Stimulated activated CD4-positive, alpha-beta T cell treated with anti-CD3 and anti-CD28 coated beads, Interleukin-15, amount 100 ng/mL, for 1 hour (primary cell): ENCODE data around the gene BTG4.

Experiments
- DNase-seq, 2 donors: peaks; one replicate each; pipeline ENCODE4 v3.0.0-alpha.2; 2020; ENCODE audit warnings: low read depth in 1 of 2, low spot score in 1 of 2

BTG4 gene

DNA sequence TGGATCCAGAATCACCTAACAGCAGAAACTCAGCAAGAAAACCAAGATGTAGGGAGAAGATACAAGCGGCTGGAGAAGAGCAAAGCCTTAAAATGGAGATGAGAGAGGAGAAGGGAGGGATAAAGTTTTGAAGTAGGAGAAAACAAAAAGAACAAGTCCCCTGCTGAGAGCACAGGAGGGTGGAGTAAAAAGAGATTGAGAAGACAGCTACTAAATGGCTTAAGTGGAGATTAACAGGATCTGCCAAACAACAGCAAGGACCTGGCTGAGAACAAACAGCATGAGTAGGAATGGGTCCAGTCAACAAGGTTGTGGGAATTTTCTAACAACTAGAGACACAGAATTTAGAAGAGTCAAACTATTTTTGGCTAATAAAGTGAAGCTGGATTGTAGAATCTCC is 18.1 kb downstream of the BTG4 start:
- no peak for DNase-seq

DNA sequence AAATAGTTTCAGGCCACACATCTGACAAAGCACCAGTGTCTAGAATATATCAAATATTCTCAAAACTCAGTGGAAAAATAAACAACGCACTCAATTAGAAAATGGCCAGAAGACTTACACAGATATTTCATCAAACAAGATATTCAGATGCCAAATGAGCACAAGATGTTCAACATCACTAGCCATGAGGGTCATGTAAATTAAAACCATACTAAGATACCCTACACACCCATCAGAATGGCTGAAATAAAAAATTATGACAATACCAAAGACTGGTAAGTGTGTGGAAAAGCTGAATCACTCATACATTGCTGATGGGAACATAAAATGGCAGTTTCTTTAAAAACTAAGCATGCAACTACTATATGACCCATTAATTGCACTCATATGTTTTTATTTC is 21.7 kb downstream of the BTG4 start:
- DNase-seq = no peak

DNA sequence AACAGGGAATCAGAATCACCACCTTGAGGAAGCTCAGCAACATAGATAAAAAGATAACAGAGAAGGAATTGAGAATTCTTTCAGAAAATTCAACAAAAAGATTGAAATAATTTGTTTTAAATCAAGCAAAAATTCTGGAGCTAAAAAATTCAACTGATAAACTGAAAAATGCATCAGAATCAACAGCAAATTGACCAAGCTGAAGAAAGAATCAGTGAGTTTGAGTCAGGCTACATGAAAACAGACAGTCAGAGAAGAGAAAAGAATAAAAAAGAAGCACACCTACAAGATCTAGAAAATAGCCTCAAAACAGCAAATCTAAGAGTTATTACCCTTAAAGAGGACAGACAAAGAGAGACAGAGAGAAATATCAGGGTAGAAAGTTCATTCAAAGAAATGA is 28.8 kb downstream of the BTG4 start:
- DNase-seq = no peak

DNA sequence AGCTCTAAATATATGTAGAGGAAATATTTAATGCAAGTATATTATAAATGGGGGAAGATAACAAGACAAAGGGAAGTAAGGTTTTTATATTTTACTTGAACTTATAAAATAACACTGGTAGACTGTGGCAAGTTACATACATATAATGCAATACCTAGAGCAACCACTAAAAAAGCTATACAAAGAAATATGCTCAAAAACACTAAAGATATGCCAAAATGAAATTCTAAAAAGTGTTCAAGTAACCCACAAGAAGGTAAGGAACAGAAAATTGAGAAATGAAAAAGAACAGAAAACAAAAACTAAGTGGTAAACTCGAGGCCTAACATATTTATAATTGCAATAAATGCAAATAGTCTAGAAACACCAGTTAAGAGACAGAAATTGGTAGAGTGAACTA is 32.5 kb downstream of the BTG4 start:
- no peak for DNase-seq

DNA sequence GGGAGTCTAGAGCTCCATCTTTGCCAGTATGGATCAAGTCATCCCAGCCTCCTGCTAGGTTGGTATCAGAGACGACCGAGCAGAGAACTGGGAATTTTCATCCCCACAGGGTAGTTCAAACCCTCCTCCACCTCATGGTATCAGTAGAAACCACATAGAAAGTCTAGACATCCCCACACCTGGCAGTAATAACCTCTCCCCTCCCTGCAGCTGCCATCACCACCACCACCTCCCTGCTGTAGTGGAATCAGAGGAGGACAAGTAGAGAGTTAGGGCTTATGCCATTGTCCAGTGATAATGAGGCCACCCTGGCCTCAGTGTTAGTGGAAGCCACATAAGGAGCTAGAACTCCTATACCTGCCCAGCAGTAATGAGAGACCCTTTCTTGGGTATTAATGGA is 34.3 kb downstream of the BTG4 start:
- no peak for DNase-seq

DNA sequence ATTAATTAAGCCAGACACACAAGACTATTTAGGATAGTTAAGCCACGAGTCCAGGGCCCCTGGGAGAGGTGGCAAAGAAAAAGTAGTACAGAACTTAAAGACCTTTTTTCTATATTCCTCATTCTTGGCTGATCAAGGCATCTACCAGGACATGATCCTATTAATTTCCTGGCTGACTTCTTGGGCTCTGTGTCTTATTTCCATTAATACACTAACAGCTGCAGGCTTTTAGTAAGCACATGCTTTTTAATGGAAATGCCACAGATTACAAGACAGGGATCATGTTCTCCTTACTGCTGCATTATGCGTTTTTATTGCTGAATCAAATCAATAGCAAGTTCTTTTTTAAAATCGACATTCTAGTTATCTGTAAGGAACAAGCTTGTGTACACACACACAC is 35.2 kb downstream of the BTG4 start:
- DNase-seq = no peak

DNA sequence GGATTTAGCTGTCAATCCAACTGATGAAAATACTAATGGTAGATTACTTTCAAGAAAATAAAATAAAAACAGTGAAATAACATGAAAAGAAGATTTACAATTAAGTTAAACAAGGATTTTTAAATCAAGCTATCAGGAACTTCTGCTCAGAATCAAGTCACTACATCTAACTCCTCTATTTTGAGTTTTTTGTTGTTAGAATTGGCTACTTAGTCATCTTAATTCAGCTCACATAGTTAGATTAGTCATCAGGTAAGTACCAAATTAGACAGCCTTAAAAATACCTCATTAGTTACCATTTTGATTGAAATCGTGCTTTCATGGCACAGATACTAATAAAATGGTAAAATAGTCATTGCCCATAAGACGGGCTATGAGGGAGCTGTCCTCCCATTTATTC is 35.8 kb downstream of the BTG4 start:
- no peak for DNase-seq

DNA sequence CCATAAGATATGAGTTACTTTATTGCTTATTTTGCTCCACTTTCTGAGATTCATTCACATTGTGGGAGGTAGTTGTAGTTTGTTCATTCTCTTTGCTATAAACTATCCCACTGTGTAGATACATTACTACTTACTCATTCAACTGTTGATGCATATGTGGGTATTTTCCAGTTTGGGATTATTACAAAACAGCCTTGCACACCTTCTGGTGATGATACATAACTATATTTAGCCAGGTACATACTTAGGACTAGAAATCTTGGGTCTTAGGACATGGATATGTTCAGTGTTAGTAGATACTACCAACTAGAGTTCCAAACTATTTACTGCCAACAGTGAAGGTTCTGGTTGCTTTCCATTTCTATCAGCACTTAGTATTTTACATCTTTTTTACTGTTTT is 37.8 kb downstream of the BTG4 start:
- no peak for DNase-seq

DNA sequence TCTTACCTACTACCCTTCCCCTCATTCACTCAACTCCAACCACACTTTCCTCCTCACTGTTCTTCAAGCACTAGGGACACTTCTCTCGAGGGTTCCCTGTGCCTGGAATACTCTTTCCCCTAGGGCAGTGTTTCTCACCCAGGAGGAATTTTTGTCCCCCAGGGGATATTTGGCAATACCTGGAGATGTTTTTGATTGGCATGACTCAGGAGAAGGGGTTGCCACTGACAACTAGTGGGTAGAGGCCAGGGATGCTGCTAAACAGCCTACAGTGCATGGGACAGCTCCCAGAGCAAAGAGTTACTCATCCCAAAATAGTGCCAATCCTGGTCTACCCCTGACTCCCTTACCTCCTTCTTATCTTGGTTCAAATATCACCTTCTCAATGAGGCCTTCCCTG is 40.0 kb downstream of the BTG4 start:
- no peak for DNase-seq

DNA sequence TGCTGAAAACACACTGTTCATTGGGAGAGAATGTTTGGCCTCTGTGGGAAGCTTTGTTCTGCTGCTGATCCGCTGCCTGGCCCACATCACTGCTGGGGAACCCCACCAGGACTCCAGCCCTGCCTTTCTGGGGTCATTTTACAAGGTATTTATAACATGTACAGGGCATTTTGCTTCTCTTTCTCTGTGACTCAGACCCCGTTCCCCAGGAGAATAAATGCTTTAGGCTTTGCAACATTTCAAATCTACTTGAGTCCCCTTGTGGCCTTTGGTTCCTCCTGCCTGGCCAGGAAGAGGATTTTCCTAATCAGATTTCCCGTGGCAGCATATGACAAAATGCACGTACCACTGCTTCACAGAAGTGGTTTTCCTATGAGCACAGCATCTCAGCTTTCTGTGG is 43.0 kb downstream of the BTG4 start:
- DNase-seq = no peak

DNA sequence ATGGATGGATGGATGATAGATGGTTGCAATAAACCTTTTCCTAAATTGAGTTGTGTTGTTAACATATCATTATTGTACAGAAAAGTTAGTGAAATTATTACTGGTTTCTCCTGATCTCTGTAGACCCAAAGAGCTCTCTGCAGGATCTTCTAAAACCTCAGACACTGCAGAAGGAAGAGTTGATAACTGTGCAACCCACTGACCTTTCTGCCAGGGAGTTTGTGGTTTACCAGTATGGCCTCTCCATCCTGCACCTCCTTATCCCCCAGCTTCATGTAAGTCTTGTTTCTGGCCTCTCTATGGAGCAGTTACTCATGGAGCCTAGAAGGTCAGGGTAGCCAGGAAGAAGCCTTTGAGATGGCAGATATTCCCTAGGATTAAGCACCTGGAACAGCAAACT is 45.6 kb downstream of the BTG4 start:
- DNase-seq = no peak

DNA sequence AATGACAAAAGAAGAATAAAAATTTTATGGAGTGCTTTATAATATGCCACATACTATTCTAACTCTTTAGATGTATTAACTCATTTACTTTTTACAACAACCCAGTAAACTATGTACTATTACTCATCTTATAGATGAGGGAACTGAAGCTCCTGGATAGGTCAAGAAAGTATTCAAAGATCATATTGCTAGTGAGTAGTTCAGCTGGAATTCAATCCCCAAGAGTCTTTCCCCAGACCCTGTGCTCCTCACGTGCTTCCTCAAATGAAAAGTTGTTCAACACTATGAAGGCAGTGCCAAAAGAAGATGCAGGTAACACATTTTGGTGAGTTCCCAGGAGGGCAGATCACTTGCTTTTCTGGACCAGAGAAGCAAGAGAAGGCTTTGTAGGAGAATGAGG is 46.8 kb downstream of the BTG4 start:
- DNase-seq = no peak

DNA sequence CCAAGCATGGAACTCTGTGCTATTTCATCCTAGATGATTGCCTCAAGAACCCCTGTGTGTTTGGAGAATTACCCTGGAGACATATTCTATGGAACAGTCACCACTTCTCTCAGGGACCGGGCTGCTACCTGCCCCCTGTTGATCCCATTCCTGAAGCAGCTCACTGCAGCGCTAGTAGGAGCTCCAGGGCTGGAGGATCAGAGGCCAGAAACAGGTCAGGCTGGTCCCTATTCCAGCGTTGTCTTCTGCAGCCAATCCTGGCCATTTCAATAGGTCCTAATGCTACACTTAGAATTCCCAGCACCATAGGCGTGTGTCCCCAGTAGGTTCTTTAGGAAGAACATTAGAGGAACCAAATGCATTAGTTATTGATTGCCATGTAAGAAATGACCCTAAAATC is 48.9 kb downstream of the BTG4 start:
- DNase-seq = no peak

DNA sequence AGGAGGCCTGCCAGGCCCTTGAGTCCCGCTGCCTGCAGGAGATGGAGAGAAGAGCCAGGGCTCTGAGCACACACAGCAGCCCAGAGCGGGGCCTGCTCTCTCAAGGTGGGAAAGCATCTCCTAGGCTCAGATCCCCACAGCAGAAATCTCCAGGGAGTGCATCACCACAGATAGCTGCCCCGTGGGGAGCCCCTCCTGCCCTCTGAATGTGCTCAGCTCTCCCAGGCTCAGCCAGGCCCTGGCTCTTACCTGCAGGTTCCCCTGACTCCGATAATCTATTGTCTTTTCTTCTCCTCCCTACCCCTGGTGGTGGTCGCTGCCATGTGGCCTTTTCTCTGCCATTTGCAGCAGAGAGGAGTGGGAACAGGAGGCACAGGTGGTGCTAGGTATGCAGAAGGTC is 49.9 kb downstream of the BTG4 start:
- no peak for DNase-seq

DNA sequence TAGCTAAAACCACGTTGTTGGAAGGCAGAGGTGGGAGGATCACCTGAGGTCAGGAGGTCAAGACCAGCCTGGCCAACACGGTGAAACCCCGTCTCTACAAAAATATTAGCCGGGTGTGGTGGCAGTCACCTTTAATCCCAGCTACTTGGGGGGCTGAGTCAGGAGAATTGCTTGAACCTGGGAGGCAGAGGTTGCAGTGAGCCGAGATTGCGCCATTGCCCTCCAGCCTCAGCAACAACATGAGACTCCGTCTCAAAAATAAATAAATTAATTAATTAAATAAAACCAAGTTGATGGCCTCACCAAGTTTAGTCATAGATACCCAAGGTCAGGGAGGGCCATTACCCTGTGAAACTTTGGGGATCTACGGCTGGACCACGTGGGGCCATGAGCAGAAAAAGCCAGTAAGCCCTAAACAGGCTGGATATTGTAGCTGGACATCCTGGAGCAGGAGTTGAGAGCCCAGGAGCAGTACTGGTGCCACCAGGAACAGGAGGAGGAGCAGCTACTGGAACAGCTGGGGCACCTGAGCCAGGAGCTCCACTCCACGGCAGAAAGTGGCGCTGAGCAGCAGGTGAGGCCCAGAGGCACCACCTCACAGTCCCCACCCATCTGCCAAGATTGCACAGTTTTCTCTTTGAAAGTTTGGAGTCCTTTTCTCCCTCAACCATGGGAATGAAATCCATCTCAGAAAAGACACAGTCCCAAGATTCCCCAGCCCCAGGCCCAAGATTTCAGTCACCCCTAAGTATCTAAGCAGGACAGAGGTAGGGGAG is 50.5 kb downstream of the BTG4 start:
- no peak for DNase-seq

DNA sequence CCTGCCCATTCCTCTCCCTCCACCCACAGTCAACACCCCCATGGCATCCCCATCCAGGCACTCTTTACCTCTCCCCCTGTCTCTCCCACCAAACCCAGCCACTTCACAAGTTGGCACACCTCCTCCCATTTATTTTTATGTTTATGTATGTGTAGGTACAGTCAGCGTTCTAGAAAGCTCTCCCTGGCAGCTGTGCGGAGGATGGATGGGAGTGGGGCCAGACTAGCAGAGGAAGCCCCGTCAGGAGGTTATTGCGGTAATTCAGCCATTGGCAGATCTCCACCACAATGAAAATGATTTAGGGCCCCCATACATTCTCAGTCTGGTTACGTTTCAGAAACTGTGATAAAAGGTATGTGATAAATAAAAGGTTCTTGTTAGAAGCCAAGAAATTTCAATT is 51.3 kb downstream of the BTG4 start:
- DNase-seq = no peak

DNA sequence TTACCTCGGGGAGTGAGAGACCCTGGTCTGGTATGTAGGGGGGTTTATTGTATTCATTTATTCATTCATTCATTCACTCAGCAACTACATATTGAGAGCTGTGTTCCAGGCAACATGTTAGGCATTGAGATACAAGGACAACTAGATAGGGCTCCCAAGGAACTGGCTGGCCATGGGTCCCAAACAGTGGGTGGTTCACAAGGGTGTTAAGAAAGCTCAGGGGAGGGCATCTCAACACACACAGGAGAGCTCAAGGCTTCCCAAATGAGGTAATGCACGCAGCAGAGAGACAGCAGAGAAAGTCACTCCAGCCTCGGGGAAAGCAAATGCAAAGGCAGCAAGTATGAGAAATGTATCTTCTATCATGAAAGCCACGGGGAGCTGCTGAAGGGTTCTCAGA is 51.8 kb downstream of the BTG4 start:
- no peak for DNase-seq

DNA sequence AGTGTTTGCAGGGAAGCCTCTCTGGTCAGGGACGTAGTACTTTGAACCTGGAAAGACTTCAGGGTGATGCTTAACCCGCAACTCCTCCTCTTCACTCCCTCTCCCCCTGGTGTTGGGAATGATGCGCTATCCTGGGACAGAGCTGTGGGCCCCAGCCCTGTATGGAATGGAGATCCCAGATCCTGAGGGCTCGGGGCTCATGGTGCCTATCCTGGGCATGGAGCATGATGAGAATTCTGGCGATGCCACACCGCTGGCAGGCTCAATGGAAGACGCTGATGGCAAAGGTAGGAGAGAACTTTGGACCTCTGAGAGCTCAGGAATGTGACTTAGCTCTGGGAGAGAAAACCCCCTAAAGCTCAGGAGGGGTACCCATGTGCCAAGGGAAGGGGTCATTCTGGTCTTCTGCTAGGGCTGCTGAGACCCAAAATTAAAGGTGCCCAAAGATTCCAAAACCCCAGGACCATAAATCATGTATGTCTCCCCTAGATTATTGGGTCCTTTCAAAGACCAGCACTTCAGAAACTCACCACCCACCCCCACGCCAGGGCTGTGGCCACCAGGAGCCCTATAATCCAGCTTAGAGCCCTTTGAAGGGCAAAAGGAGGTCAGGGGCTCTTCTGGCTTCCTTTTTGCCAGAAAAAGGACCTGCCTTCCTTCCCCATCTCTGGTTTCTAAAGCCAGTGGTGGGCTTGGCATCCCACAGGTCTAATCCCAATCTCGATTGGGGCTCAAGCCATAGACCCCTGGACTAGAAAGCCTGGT is 52.5 kb downstream of the BTG4 start:
- DNase-seq = no peak

DNA sequence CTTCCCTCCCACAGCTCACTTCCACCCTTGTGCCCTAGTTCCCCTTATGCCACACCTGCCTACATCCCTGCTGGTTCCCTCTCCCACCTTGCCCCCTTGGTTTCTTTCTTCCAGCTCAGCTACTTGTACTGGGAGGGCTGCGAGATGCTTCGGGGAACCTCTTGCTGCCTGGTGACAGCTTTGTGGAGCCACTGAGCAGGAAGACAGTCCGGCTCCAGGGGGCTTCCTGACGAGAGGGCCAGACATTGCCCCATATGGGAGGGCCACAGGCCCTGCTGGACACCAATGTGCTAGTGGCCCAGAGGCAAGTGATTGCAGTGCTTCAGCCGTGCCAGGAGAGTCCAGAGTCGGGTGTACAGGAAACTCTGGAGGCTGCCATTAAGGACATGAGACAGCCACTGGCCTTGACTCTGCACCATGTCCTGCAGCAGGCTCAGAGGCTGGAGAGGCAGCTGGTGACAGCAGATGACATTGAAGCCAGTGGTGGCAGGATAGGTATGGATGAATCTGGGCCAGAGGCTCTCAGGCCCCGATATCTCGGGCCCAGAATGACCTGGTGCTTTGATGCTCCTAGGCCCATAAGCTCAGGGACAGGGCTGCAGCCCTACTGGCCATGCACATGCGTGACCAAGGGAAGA is 54.3 kb downstream of the BTG4 start:
- DNase-seq = no peak

DNA sequence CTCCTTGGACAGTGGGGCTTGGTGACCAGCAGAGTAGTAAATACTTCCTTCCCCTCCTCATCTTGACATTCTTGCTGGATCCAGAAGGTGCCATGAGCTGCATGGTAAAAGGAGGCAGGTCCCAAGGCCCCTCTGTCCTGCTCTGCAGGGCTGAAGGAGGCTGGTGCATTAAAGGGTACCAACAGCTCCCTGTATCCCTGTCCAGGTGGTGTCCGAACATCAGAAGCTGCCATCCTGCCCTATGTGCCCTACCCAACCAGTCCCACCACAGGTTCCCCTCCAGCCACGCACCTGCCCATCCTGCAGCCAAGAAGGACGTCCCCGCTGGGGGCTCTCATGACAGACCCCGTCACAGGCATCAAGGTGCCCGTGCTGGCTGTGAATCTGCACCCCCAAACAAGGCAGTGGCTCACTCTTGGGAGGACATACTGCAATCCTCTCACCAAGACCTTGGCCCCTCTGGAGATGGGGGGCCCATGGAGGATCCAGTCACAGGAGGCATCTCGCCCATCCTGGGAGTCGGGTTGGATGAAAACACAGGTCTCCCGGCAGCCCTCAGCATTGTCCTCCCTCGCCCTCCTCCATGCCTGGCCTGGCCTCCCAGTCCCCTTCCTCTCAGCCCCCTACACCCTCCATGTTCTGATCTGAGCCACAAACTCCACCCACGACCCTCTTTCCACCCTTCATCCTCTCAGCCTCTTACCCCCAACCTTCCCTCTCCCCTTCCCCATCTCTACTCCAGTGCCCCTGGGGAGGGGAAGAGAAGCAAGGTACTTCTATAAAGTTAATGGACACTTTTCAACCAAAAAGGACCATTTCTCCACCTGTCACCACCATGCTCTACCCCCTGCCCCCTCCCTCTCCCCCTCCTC is 55.1 kb downstream of the BTG4 start:
- no peak for DNase-seq

DNA sequence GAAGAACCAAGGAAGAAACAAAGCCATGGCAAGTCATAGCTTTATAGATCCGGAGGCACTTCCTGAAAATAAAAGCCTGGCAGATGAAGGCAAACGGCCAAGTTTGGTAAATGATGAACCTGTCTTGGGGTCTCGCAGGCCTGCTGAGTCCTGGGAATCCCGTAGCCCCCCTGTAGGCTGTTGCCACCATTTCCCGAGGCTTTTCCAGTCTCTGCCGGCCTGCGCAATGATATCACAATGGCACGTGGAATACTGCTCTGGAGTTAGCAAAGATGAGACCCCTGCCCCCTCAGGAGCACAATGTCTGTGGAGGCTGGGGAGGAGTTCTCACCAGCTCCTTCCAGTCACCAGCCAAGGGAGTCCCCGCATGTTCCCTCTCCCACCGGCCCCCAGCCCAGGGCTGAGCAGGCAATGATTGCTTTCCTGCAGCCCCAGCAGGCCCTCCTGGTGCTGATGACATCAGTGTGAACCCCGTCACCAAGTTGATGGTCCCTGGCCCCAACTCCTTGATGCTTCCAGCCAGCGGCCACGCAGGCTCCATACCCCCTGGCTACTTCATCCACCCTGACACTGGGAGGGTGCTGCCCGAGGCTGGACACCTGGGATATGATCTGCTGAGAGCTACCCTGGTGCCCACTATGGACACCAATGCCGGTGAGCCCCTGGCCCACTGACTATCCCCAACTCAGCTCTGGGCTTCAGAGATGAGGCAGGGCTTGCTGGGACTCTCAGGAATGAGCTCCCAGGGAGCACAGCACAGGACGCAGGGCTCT is 55.9 kb downstream of the BTG4 start:
- DNase-seq = no peak
